ENCODE measurements around the gene PTPRN2. TPM values are rescaled to one million over a fixed set of nuclear protein-coding genes. Genes with fewer than 3 reads are reported as not detected.

The PTPRN2 gene
- total RNA-seq, 1 experiment from 2014 or later: 2.1 TPM

- TF ChIP-seq SP1 (IDR thresholded peaks at IDR 0.05; ENCODE audit: low read depth) (no peak), POLR2A (IDR thresholded peaks at IDR 0.05; ENCODE audit: borderline replicate concordance, extremely low read depth, insufficient read depth, insufficient read length) (no peak), RAD21 (IDR thresholded peaks at IDR 0.05; ENCODE audit: low read depth) (no peak), YY1 (IDR thresholded peaks at IDR 0.05; ENCODE audit: extremely low read depth, insufficient replicate concordance, low read depth, low read length) (no peak), TCF7L2 (IDR thresholded peaks at IDR 0.05; ENCODE audit: borderline replicate concordance, extremely low read depth, insufficient read depth, insufficient read length) (no peak), FOSL1 (IDR thresholded peaks at IDR 0.05; ENCODE audit: low read depth) (no peak), ZBTB33 (IDR thresholded peaks at IDR 0.05; ENCODE audit: extremely low read depth, insufficient replicate concordance, low read length) (no peak), ZNF274 (IDR thresholded peaks at IDR 0.05; ENCODE audit: low read depth, low read length) (no peak)
- Histone ChIP-seq H3K79me2 (ENCODE audit: insufficient read depth, low read length) (no peaks in the 10 kb centered on the region), H3K9ac (ENCODE audit: low read length) (no peak overlapping the region), H3K9me3 (ENCODE audit: control insufficient read depth in 1 of 2, insufficient read depth in 1 of 2, low read depth in 1 of 2, low read length in 2 of 2) (peaks cover 0 to 6% of the 10 kb centered on the region in 2 experiments; a peak in 2 of 4 replicates), H3K36me3 (ENCODE audit: control insufficient read depth in 1 of 2, insufficient read depth in 2 of 2, low read length in 2 of 2) (no peaks in the 10 kb centered on the region), H2AFZ (ENCODE audit: low read depth, low read length, poor library complexity, severe bottlenecking) (no peak overlapping the region), H3K27me3 (ENCODE audit: insufficient read depth, low read length) (no peaks in the 10 kb centered on the region), H4K20me1 (ENCODE audit: insufficient read depth) (no peaks in the 10 kb centered on the region), H3K4me1 (ENCODE audit: control insufficient read depth in 1 of 2, insufficient read depth in 2 of 2, low read length in 2 of 2) (no peaks in the 10 kb centered on the region), H3K4me3 (replicated peaks in 1 of 2; ENCODE audit: low read depth in 1 of 2, low read length in 2 of 2) (no peak overlapping the region), H3K4me2 (ENCODE audit: low read length) (no peak overlapping the region), H3K9me2 (ENCODE audit: insufficient read depth) (no peaks in the 10 kb centered on the region), H3K27ac (ENCODE audit: low read depth, low read length) (no peak overlapping the region)
- intact Hi-C loops (cut with micrococcal nuclease): no loop called here
- DNase-seq (ENCODE audit: low read depth, low spot score) (no peak), ATAC-seq (no peak)
- no TSS peak for BruUV-seq (replicated peaks)
- CTCF ChIA-PET: no interaction called here
- POLR2A ChIA-PET: no interaction called here
- RAD21 ChIA-PET (ENCODE audit: low non-redundant PET in 1 of 2, low total read pairs in 2 of 2, uncharacterized antibody in 2 of 2, unreplicated experiment in 2 of 2): no interaction called here
Measured at GRCh38 chr7:158328376-158329013, 259.1 kb downstream of the PTPRN2 start.
